Dedifferentiated amniotic fluid mesenchymal stem cell (primary cell): ENCODE measurements around the gene TMEM128.
"Not testable (repeated sequence)": the region's sequence is repeated elsewhere in the genome, so short reads cannot be mapped to it uniquely, and the experiment has no call there.

ENCODE experiments used
- DNase-seq: peaks from one replicate; pipeline ENCODE4 v3.0.0-alpha.2; 2016; ENCODE audit errors: extremely low spot score

Gene TMEM128, protein sequence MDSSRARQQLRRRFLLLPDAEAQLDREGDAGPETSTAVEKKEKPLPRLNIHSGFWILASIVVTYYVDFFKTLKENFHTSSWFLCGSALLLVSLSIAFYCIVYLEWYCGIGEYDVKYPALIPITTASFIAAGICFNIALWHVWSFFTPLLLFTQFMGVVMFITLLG

DNA sequence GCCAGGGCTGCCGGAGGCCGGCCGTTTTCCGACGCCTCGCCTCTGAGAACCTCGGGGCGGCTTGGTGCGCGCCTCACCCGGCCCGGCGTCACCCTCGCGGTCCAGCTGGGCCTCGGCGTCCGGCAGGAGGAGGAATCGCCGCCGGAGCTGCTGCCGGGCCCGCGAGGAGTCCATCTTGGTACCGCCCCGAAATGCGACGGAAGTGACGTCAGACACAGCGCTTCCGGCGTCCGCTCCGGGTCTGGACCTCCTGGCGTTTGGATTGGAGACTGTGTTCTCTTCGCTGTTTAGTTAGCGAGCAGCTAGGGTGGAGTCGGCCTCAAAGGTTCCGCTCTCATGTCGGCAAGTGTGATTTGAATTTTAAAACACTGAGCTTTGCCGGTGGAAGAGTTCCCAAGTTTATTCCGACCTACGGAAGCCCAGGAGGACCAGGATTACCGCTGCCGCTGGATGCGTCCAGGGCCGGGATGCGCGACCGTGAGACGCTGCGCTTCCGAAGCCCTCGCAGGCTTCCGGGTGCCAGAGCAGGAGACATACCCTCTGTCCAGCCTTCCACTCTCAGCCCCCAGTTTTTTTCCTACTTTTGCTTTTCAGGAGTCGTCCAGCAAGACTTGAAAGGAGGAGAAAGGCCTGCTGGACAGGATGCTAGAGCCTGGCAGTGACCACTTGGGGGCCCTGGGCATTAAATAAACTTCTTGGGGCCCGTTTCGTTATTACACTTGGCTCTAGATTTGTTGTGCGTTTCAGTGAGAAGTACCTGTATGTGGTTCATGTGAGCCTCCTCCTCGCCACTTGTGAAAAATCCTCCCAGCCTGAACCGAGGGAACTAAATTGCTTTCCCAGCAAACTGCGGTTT is at the start of gene TMEM128:
TMEM128 (minus strand) TSS at position 195 of the 856 bp plus-strand sequence; CDS start at position 174, 21 bp downstream.
- DNase-seq: peak; percentile 96

DNA sequence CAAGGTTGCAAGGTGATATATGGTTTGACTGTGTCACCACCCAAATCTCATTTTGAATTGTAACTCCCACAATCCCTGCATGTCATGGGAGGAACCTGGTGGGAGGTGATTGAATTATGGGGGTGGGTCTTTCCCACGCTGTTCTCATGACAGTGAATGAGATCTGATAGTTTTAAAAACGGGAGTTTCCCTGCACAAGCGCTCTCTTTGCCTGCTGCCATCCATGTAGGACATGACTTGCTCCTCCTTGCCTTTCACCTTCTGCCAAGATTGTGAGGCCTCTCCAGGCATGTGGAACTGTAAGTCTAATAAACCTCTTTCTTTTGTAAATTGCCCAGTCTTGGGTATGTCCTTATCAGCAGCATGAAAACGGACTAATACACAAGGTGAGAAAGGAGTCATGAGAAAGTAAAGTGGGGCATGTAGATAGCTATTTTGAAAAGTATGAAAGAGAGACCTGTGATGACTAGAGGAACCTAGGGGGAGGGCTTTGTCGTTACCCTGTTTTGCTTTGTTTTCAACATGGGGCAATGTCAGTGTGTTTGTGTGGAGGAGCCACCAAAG is 48.3 kb upstream of the TMEM128 start:
- no peak for DNase-seq

DNA sequence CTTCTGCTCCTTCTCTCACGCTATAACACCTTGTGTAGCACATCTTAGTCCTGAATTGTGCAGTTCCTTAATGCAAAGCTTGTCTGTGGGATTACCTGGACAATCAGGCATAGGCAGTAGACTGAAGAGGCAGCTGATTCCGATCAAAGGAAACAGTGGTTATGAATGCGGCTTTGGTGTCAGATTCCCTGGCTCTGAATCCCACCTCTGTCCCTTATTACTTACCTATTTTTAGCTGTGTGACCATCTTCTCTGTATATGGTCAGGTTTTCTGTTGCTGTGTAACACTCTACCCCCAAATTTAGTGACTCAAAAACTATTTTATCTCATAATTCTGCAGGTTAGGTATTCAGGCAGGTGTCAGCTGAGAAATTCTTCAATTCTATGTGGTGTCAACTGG is 45.3 kb upstream of the TMEM128 start:
- DNase-seq: no peak

DNA sequence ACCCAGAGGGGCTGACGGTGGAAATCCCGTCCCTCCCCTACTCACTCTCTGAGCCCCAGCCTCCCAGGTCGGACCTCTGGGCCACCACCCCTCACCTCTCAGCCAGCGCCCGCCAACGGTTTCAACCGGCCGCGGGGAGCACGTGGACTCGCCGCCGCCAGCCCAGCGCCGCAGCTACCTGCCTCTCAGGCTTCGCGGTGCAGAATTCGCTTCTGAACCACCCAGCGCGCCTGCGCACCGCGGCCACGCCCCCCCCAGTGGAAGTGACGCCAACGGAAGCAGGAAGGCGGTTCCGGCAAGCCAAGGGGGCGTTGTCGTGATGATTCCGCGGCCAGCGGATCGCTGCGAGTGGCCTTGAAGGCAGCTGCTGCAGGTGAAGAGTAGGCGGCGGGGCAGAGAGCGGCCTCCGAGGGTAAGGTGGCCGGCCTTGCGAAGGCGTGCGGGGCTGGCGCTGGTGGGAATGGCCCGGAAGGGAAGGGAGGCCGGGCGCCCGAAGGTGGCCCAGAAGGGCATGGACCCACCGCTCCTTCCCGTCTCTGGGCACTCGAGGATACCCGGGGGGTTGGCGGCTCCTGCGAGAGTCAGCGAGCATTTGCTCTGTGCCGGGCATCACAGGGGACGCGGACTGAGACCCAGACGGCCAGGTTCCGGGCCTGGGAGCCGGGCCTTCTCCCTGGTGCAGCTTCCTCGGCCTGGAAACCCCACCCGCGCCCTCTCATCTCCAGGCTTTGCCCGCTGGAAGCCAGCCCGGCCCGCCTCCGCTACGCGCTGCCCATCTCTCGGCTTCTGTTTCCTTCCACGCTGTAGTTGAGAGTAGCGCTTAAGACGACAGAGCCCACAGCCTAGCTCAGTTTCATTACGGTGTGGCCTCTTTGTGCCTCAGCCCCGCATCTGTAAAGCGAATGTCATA is 42.2 kb upstream of the TMEM128 start, which contains the start of the genes LYAR and ZBTB49:
LYAR (minus strand) TSS at position 214 of the 910 bp plus-strand sequence. CDS start 6,412 bp downstream, outside the sequence.
ZBTB49 (plus strand) TSS at position 311 of the 910 bp plus-strand sequence. CDS start 9,695 bp downstream, outside the sequence.
- peak; percentile 86 for DNase-seq

DNA sequence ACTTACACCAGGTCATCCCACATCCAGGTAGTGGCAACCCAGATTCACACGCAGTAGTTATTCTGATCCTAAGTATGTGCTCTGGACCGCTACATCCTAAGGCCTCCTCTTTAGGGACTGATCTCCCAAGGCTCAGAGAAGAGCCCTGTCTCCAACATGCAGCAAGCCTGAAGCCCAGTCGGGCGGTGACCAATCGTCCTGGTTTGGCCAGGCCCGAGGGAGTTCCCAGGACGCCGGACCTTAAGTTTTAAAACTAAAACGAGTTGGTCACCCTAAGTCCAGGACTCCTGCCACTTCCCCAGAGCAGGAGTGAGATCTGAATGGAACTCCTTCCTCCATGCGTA is 41.5 kb upstream of the TMEM128 start:
- DNase-seq: no peak

DNA sequence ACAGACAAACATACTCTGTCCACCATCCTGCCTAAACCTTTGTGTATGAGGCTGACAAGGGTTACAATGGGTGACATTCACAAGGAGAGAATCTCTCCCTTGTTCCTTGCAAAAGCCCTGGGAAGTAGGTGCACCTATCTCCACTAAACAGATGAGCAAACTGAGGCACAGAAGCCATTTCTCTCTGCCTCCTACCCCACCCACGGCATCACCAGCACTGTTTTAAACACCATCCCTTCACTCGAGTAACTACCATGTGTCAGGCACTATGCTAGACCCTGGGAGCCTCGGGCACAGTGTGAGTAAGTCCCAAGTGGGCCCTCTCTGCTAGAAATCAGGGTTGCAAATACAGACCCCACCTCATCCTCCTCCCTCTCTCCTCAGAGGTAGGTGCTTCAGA is 41.0 kb upstream of the TMEM128 start:
- DNase-seq: no peak

DNA sequence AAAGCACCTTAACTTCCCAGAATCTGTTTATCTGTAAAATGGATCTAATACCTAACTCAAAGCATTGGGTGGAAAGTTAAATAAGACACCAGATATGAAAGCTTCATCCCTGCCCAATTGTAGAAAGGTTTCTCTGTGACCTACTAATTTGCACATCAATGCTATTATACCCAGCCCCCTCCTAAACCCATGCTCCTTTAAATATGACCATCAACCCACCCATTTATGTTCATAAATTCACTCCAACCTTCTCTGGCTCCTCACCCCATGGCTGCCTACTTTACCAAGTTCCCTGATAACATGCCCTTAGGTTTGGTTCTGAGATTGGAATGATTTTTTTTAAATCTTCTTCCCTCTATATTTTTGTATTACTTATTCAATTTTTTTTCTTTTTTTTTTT is 40.1 kb upstream of the TMEM128 start:
- no peak for DNase-seq

DNA sequence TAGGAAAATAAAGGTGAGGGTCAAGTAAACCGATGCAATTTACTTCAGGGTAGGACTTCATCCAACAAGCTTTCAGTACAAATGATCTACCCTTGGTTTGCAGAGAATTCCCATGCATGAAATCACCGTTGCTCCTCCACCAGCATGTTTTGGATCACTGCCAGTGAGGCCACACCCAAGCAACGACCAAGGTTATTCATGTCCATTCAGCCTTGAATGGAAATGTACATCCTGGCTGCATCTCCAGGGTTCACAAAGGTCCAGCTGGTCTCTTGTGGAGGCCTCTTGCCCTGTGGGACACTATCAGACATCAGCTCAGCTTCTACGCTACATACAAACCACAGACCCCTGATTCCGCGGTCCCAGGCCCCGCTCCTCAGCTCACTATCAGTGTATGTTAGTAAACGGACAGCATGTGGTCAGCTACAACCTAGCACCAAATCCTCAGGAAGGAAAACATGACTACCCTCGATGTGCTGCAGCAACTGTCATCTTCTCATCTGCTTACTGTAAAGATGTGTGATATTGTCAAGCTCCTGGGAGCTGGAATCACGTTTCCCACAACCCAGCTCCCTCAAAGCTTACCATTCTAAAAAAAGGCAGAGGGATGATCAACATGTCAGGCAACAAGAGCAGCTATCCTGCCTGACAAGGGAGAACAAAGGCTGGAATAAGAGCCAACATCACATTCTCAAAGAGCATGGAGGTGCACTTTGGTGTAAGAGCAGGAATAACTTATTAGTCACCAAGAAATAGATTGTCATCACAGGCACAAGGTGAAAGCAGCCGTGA is 37.0 kb upstream of the TMEM128 start:
- DNase-seq: no peak

DNA sequence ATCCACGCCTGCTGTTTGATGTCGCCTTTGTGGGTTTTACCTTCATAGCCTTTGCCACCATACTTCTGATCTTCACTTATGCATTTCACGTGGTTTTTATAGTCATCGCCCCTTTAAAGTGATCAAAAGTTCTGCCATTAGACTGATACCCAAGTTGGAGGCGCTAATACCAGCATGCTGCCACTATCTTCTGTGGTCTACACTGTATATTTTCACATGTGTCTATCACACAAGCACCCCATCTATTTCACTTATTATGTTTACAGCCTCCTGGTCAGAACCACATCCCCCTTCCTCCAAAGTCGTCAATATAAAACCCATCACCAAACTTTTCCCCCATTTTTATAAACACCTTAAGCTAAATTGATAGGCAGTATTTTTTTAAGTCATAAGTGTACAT is 33.8 kb upstream of the TMEM128 start:
- DNase-seq: no peak

DNA sequence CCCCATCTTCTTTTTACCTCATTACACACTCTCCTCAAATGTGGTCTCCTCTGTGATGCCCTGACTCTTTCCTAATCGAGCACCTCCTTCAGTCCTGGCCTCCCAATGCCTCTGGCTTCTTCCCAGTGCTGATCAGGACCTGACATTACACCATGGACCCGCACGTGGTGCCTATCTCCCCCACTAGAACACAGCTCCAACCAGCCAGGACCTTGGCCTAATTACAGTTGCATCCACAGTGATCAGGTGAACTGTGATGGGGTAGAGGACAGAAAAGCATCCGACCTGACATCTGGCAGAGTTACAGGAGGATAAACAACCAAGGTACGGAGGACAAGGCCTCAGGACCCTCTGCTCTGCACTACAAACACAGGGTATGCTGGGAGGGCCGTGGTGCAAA is 29.5 kb upstream of the TMEM128 start:
- no peak for DNase-seq

DNA sequence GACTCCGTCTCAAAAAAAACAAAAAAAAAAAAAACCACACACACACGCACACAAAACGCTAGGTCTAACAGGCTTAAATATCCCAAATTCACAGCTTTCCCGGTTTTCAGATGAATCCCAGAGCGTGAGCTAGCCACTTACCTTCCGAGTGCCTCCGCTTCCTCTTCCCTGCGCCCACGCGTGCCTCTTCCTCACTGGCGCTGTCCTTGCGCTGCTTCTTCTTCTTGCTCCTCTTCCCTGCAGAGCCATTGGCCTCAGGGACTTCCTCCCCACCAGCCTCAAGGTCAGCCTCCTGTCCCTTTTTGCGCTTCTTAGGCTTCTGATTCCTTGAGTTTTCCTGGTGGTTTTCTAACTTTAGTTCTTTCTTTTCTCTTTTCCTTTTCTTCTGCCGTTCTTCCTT is 26.2 kb upstream of the TMEM128 start:
- no peak for DNase-seq

DNA sequence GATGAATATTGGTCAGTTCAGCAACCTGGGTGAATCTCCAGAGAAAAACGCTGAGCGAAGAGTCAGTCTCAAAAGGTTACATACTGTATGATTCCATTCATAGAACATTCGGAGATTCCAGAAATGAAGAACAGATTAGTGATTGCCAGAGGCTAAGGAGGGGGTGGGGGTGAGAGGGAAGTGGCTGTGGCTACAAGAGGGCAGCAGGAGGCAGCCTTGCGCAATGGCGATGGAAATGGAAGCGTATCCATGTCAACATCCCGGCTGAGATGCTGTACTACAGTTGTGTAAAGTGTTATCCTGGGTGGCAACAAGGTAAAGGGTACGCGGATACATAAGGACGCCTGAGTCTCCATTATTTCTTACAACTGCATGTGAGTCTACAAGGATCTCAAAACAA is 23.9 kb upstream of the TMEM128 start:
- DNase-seq: no peak

DNA sequence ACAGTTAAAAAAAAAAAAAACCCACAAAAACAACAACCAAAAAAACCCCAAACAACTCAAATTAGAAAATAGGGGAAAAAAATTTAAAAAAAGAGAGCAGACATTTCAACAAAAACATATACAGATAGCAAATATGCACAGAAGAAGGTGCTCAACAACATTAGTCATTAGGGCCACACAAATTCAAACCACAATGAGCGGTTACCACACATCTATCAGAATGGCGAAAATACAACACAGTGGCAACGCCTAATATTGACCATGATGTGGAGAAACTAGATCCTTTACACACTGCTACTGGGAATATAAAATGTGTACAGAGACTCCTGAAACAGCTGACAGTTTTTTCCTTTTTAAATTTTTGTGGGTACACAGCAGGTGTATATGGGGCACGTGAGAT is 22.5 kb upstream of the TMEM128 start:
- DNase-seq: no peak

DNA sequence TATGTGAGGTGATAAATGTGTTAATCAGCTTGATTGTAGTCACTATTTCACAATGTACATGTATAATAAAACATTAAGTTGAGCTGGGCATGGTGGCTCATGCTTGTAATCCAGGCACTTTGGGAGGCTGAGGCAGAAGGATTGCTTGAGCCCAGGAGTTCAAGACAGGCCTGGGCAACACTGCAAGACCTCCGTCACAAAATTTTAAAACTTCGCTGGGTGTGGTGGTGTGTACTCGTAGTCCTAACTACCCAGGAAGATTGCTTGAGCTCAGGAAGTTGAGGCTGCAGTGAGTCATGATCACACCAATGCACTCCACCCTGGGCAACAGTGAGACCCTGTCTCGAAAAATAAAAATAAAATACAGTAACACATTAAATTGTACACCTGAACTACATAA is 21.8 kb upstream of the TMEM128 start:
- no peak for DNase-seq

DNA sequence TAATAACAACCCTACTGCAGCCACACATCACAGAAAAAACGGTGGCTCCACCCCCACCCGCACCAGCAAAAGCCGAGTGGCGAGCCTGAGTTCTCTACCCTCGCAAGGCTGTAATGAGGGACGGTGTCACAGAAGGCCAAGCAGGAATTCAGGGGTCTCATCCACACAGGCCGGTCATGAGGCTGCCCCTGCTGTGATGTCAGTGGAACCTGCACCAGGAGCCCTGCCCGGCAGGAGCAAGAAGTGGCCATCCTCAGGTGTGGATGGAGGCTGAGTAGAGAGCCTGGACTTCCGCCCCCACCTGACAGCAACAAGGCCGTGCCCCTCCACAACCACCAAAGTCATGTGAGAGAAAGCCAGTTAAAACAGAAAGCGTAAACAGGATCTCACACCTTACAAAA is 21.3 kb upstream of the TMEM128 start:
- no peak for DNase-seq

DNA sequence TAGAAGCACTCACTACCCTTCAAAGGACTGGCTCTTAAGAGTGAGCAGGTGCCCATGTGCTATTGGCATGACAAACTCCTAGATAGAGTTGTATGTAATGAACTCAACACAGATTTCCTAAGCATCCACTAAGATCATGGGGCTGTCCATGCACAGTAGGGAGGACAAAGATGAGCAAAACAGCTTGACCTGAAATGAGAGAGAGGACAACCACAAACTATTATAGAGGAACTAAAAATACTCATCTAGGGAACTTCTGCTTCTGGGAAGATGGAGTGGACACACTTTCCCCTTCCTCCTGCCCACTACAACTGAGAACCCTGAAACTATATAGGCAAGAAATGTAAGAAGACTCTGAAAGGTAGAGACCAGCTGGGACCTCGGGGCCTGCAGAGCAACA is 20.8 kb upstream of the TMEM128 start:
- no peak for DNase-seq

DNA sequence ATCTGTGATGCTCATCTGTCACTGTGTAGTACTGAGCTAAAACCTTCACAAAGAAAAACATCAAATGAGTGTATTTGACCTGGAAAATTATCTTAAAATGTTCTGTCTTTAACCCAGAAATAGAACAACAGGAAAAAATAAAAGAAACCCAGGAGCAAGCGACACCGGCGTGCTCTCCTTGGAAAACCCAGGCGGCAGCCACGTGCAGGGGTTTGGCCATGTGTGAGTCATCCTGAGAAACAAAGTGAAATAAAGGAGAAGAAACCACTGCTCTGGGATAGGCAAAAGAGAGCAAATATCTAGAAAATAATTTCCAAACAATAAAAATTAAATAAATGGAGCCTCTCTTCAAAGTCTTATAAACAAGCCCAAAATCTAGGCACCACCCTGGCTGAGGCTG is 20.0 kb upstream of the TMEM128 start:
- DNase-seq: no peak

DNA sequence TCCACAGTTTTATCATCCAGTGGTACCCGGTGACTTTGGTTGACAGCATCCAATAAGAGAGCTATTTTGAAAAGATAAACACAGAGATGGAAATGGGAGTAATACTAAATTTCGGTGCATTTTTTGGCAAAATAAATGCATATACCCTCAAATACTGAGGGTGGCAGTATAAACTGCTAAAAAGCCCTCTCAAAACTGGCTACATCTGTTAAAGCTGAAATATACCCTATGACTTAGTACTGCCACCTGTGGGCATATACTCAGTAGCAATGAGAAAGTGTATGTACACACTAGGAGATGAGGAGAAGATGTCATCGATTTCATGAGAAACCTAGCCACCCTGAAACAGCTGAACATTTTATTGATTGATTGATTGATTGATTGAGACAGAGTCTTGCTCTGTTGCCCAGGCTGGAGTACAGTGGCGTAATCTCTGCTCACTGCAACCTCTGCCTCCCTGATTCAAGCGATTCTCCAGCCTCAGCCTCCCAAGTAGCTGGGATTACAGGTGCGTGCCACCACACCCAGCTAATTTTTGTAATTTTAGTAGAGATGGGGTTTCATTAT is 12.2 kb upstream of the TMEM128 start:
- peak; percentile 59 for DNase-seq

DNA sequence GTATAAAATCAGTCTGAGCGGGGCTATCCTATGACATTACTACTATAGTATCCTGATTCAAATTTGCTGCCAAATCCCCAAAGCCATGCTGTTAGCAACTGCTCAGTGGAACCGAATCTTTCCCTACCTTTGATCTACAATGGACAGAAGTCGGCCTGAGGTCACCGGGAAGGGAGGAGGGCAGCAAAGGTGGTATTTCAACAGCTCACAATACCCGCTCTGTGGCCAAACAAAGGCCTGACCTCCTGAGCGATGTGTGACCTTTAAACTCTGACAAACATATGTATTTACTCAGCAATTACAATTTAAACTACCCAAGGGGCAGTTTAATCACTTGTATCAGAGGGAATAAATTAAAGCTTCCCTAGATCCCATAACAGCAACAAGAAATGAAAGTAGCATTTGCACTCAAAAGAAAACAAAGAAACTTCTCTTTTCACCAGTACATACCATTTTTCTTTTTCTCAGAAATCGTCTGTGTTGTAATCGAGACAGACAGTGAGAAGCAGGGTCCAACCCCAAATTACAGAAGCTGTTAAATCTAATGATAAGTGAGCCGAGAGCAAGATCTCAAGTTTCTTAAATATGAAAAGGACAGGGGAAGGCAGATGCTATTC is 11.6 kb upstream of the TMEM128 start:
- DNase-seq: no peak

DNA sequence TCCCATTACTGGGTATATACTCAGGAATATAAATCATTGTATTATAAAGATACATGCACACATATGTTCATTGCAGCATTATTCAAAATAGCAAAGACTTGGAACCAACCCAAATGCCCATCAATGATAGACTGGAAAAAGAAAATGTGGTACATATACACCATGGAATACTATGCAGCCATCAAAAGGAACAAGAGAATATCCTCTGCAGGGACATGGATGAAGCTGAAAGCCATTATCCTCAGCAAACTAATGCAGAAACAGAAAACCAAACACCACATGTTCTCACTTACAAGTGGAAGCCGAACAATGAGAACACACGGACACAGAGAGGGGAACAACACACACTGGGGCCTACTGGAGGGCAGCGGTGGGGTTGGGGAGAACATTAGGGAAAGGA is 9.7 kb upstream of the TMEM128 start:
- DNase-seq: not testable (repeated sequence)
